Uterus (tissue), 4 donors: Measurements from ENCODE around the gene MPPED1. TPM values are rescaled to one million over a fixed set of nuclear protein-coding genes. Genes with fewer than 3 reads are reported as not detected.

Experiments
- DNase-seq, 2 donors: peaks; one replicate each; pipeline ENCODE4 v3.0.0-alpha.2; 2019 to 2020
- H3K27ac ChIP-seq, 2 donors: fragments of 200-600 bp; sonication (generic); 1 replicate in 1 of 2; 2 replicates in 1 of 2; pipeline ENCODE4 v1.5.1; 2016 to 2018
- H3K27me3 ChIP-seq, 2 donors: fragments of 200-600 bp; sonication (generic); one replicate each; pipeline ENCODE4 v1.5.1; 2018 to 2019; ENCODE audit warnings: control low read depth in 1 of 2
- H3K36me3 ChIP-seq, 2 donors: fragments of 200-600 bp; sonication (generic); one replicate each; pipeline ENCODE4 v1.5.1; 2019; ENCODE audit warnings: control low read depth in 1 of 2
- H3K4me1 ChIP-seq, 2 donors: fragments of 200-600 bp; sonication (generic); one replicate each; pipeline ENCODE4 v1.5.1; 2018 to 2019; ENCODE audit warnings: control low read depth in 1 of 2
- H3K4me3 ChIP-seq, 2 donors: fragments of 200-600 bp; sonication (generic); 1 replicate in 1 of 2; 2 replicates in 1 of 2; pipeline ENCODE4 v1.5.1; 2018 to 2019; ENCODE audit warnings: mild to moderate bottlenecking in 1 of 2
- H3K9me3 ChIP-seq, 2 donors: fragments of 200-600 bp; sonication (generic); one replicate each; pipeline ENCODE4 v1.5.1; 2019; ENCODE audit warnings: control low read depth in 1 of 2
- POLR2A ChIP-seq, 2 donors: fragments of 450-650 bp; IDR thresholded peaks; one replicate each; pipeline ENCODE4 v1.6.1; 2016; ENCODE audit warnings: antibody characterized with exemption in 2 of 2, mild to moderate bottlenecking in 1 of 2, moderate library complexity in 1 of 2
- intact Hi-C: fragments of 100-400 bp; cut with DNase I; formaldehyde crosslinking; loops from one replicate; pipeline ENCODE4 v1.15.1; 2023; ENCODE audit warnings: low total_unique reads
- total RNA-seq, 4 donors: library from RNA; depleted of rRNA in 3 of 4; stranded (reverse); fragments of >200 nt in 3 of 4; gene quantifications; one replicate each; pipeline versions ENCODE4 v1.1.0 to v1.2.4, GENCODE V29; 2014 to 2023
- TF ChIP-seq, protein P1 (sequence below), 4 experiments: fragments of 200-600 bp in 2 of 4; fragments of 450-650 bp in 2 of 4; sonication (generic) in 2 of 4; IDR thresholded peaks; one replicate each; pipeline ENCODE4 v1.5.1; 2016 to 2019; ENCODE audit warnings: antibody characterized with exemption in 4 of 4, mild to moderate bottlenecking in 2 of 4, moderate library complexity in 1 of 4
- donor health status: DM: yes; HTN: yes; CAD: no.

MPPED1 gene
- total RNA-seq, 4 donors from 2014 or later = 0.67 to 8.4 TPM; not detected in 2

DNA sequence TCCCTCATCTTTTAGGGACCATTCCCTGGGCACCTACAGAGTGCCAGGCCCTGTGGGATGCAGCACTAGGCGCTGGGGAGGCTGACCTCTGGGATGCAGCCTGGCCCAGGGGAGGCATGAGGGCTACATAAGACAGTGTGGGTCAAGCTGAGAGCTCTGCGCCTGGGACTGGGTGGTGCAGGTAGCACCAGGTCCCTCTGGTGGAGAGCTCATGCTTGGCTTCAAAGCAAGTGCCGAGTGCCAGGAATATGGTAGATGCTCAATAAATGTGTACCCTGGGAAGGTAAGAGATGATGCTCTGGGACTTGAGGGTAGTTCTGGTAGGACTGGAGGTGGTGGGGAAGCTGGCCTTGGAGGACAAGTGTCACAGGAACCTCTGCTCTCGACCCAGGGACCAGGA lies 2.0 kb upstream of the MPPED1 start:
- H3K36me3 ChIP-seq = no peaks in the 10 kb centered on the region
- peaks cover 0 to 14% of the 10 kb centered on the region in 2 donors for H3K27me3 ChIP-seq
- no peaks in the 10 kb centered on the region for H3K9me3 ChIP-seq
- no peak overlapping the region for H3K4me3 ChIP-seq
- no peak for TF ChIP-seq POLR2A (IDR thresholded peaks at IDR 0.05)
- TF ChIP-seq, protein P1, sequence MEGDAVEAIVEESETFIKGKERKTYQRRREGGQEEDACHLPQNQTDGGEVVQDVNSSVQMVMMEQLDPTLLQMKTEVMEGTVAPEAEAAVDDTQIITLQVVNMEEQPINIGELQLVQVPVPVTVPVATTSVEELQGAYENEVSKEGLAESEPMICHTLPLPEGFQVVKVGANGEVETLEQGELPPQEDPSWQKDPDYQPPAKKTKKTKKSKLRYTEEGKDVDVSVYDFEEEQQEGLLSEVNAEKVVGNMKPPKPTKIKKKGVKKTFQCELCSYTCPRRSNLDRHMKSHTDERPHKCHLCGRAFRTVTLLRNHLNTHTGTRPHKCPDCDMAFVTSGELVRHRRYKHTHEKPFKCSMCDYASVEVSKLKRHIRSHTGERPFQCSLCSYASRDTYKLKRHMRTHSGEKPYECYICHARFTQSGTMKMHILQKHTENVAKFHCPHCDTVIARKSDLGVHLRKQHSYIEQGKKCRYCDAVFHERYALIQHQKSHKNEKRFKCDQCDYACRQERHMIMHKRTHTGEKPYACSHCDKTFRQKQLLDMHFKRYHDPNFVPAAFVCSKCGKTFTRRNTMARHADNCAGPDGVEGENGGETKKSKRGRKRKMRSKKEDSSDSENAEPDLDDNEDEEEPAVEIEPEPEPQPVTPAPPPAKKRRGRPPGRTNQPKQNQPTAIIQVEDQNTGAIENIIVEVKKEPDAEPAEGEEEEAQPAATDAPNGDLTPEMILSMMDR (IDR thresholded peaks at IDR 0.05) = no peak
- intact Hi-C loops = no loop called here
- H3K27ac ChIP-seq = no peak overlapping the region
- no peaks in the 10 kb centered on the region for H3K4me1 ChIP-seq
- no peak for DNase-seq

DNA sequence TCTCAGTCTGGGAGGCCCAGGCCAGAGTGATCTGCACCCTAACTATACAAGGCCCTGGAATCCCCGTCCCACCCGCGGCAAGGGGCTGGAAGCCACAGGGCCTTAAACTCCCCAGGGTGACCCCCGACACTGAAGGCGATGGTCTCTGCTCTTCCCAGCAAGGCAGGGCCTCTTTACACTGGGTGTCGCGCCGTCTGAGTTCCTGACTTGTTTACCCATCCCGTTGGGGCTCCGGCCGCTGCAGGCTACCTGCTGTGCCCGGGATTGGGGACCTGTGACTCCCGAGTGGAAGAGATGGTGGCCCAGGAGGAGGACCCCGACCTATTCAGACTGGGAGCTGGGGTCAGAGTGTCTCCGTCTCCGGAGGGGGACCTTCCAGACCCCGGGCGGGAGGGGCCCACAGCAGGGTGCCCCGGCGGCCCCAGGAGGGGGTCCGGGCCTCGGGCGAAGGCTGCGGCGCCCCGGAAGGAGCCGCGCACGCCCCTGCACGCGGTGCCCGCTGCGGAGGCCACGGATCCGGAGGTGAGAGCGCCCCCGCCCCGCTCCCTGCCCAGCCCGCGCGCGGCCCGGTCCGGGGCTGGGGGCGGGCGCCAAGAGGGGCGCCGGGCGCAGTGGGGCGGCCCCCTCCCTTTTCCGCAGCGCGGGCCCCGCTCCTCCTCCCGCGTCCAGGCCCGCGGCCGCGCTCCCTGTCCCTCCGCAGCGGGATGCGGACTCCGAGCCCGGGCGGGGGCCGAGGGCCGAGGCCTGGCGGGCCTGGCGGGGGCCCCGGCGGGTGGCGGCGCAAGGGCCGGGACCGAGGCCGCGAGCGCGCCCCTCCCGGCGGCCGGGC lies 560 bp upstream of the MPPED1 start:
- H3K4me3 ChIP-seq = no peak overlapping the region
- no peak for TF ChIP-seq POLR2A (IDR thresholded peaks at IDR 0.05)
- TF ChIP-seq, protein P1 (IDR thresholded peaks at IDR 0.05) = no peak
- intact Hi-C loops = no loop called here
- H3K9me3 ChIP-seq = no peaks in the 10 kb centered on the region
- H3K27ac ChIP-seq = no peak overlapping the region
- DNase-seq = no peak
- no peaks in the 10 kb centered on the region for H3K4me1 ChIP-seq
- no peaks in the 10 kb centered on the region for H3K36me3 ChIP-seq
- H3K27me3 ChIP-seq = peaks cover 0 to 15% of the 10 kb centered on the region in 2 donors

DNA sequence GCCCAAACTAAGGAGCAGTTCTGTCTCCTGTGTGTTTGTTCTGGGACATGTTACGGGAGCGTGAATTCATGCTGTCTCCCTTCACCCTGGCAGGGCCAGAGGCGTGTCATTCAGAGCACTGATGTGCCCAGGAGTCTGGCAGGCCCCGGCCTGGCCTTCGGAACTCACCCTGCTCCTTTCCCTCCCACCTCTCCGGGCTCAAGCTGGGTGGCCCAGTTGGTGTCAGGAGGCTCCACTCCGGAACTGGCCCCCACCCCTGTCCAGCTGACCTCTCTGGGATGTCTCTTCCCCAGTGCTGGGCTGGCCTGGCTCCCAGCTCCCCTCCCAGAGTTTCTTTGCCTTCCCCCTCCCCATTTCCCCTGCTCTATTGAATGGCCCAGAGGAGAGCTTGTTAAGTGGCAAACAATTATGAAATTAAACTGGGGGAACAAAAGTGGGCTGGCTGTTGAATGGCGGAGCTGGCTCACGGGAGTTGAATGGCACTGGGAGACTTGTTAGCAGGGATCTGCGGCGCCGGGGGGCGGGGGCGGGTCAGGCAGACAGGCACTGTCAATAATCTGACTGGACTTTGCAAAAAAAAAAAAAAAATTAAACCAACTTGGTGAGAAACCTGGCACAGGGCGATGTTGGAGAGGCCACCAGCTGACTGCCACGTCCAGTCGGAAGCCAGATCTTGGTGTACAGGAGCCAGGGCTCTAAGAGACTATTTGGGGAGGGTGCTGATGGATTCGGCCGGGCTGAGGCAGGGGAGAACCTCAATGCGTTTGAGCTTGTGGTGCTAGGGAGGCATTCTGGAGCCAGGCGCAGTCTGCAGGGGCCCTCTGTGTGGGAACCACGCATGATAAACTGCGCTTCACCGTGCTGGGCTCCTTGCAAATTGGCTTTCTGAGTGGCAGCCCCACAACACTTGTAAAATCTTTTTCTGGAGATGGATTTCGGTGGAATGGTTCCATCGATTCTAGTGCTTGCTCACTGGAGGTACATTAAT lies 1.3 kb downstream of the MPPED1 start:
- no peak overlapping the region for H3K27ac ChIP-seq
- no peak overlapping the region for H3K4me3 ChIP-seq
- no peaks in the 10 kb centered on the region for H3K36me3 ChIP-seq
- intact Hi-C loops = no loop called here
- DNase-seq = no peak
- H3K9me3 ChIP-seq = no peaks in the 10 kb centered on the region
- no peaks in the 10 kb centered on the region for H3K4me1 ChIP-seq
- H3K27me3 ChIP-seq = peaks cover 0 to 19% of the 10 kb centered on the region in 2 donors
- no peak for TF ChIP-seq POLR2A (IDR thresholded peaks at IDR 0.05)
- TF ChIP-seq, protein P1 (IDR thresholded peaks at IDR 0.05) = no peak

DNA sequence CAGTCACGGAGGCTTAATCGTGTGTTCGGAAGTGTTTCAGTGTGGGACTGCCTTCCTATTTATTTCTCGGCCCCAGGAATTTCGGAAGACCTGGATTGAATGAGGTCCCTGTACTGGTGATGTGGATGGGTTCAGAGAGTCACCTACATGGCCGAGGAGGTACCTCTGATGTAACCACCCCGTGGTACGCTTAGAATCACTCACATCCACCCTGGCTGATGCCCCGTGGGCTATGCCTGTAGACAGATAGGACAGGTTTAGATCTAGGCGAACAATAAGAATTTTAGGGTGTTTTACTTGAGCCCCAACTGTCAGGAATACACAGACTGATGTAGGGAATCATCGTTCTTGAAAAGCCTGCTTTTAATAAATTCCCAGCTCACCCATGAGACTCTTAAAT lies 2.0 kb downstream of the MPPED1 start:
- no peaks in the 10 kb centered on the region for H3K4me1 ChIP-seq
- DNase-seq = no peak
- intact Hi-C loops = no loop called here
- no peak overlapping the region for H3K4me3 ChIP-seq
- no peak overlapping the region for H3K27ac ChIP-seq
- H3K9me3 ChIP-seq = no peaks in the 10 kb centered on the region
- TF ChIP-seq, protein P1 (IDR thresholded peaks at IDR 0.05) = no peak
- no peak for TF ChIP-seq POLR2A (IDR thresholded peaks at IDR 0.05)
- H3K27me3 ChIP-seq = peaks cover 0 to 19% of the 10 kb centered on the region in 2 donors
- H3K36me3 ChIP-seq = no peaks in the 10 kb centered on the region
